SK-N-SH (cell line): ENCODE data around the gene TMEM131. TPM values are rescaled to one million over a fixed set of nuclear protein-coding genes. Genes with fewer than 3 reads are reported as not detected.

ENCODE experiments used
- CTCF ChIA-PET: fragments of 300-600, 350-600 bp; formaldehyde crosslinking; extraction: SDS; loops from one replicate; lab custom pipeline; 2021; lab: Yijun Ruan, JAX
- POLR2A ChIA-PET: fragments of 350-600 bp; sonication (Branson Sonifier 250); formaldehyde crosslinking; extraction: SDS; loops from one replicate; lab custom pipeline; 2020; ENCODE audit warnings: antibody characterized with exemption, inconsistent platforms; lab: Yijun Ruan, JAX
- DNase-seq: peaks from one replicate; pipeline ENCODE4 v3.0.0; 2012
- H2AFZ ChIP-seq: fragments of 200-600 bp; sonication (generic); 2 replicates; pipeline ENCODE4 v1.8.1; 2016; ENCODE audit warnings: antibody characterized with exemption, mild to moderate bottlenecking, low read depth
- H3F3A ChIP-seq: fragments of 200-600 bp; sonication (generic); replicated peaks from 2 replicates; pipeline ENCODE3; 2016; ENCODE audit warnings: antibody characterized with exemption, mild to moderate bottlenecking; ENCODE audit not compliant: insufficient read depth
- H3K27ac ChIP-seq, 2 experiments: fragments of 200-500 bp in 1 of 2; fragments of 200-600 bp in 1 of 2; sonication (Bioruptor generic) in 1 of 2; sonication (generic), shearing (Covaris generic) in 1 of 2; 2 replicates each; pipeline versions ENCODE4 v1.5.1 to v1.6.1; 2014 to 2016; ENCODE audit warnings: low read depth in 2 of 2, inconsistent platforms in 1 of 2, low read length in 1 of 2, mild to moderate bottlenecking in 1 of 2, mixed read lengths in 1 of 2
- H3K27me3 ChIP-seq: fragments of 200-600 bp; sonication (generic), shearing (Covaris generic); 2 replicates; pipeline ENCODE4 v1.6.1; 2016; ENCODE audit warnings: mixed run types; ENCODE audit not compliant: insufficient read depth
- H3K36me3 ChIP-seq, 2 experiments: fragments of 200-500 bp in 1 of 2; fragments of 200-600 bp in 1 of 2; sonication (Bioruptor generic) in 1 of 2; sonication (generic) in 1 of 2; replicated peaks in 1 of 2; 2 replicates each; pipeline versions ENCODE3 to v1.5.1; 2014 to 2016; ENCODE audit warnings: low read length in 1 of 2, mild to moderate bottlenecking in 1 of 2; ENCODE audit not compliant: insufficient read depth in 2 of 2, control insufficient read depth in 1 of 2
- H3K4me1 ChIP-seq, 2 experiments: fragments of 200-500 bp in 1 of 2; fragments of 200-600 bp in 1 of 2; sonication (Bioruptor generic) in 1 of 2; sonication (generic), shearing (Covaris generic) in 1 of 2; 2 replicates each; pipeline versions ENCODE4 v1.5.1 to v1.6.1; 2014 to 2016; ENCODE audit warnings: low read depth in 1 of 2, low read length in 1 of 2, mixed run types in 1 of 2; ENCODE audit not compliant: insufficient read depth in 2 of 2, control insufficient read depth in 1 of 2
- H3K4me2 ChIP-seq: fragments of 200-600 bp; sonication (generic), shearing (Covaris generic); 2 replicates; pipeline ENCODE4 v1.6.1; 2017; ENCODE audit warnings: mixed run types
- H3K4me3 ChIP-seq, 2 experiments: fragments of 200-500 bp in 1 of 2; fragments of 200-600 bp in 1 of 2; sonication (Bioruptor generic) in 1 of 2; sonication (generic), shearing (Covaris generic) in 1 of 2; 2 replicates each; pipeline versions ENCODE4 v1.5.1 to v1.8.1; 2014 to 2016; ENCODE audit warnings: low read depth in 2 of 2, inconsistent platforms in 1 of 2, low read length in 1 of 2, mild to moderate bottlenecking in 1 of 2, mixed read lengths in 1 of 2, moderate library complexity in 1 of 2
- H3K79me2 ChIP-seq: fragments of 200-600 bp; sonication (generic); 2 replicates; pipeline ENCODE4 v1.8.1; 2017; ENCODE audit warnings: mild to moderate bottlenecking; ENCODE audit not compliant: insufficient read depth
- H3K9ac ChIP-seq: fragments of 200-600 bp; sonication (generic); 2 replicates; pipeline ENCODE4 v1.6.1; 2017; ENCODE audit warnings: mixed run types
- H3K9me2 ChIP-seq: fragments of 200-600 bp; sonication (generic); 2 replicates; pipeline ENCODE4 v1.6.1; 2017; ENCODE audit warnings: mixed run types
- H3K9me3 ChIP-seq: fragments of 200-600 bp; sonication (generic); 2 replicates; pipeline ENCODE4 v1.6.1; 2017; ENCODE audit warnings: mixed run types, mild to moderate bottlenecking, moderate library complexity
- H4K20me1 ChIP-seq: fragments of 200-600 bp; sonication (generic); 2 replicates; pipeline ENCODE4 v1.6.1; 2017; ENCODE audit warnings: mild to moderate bottlenecking, mixed run types; ENCODE audit not compliant: insufficient read depth
- CHD2 ChIP-seq: fragments of 150-350 bp; IDR thresholded peaks from 2 replicates; pipeline ENCODE4 v1.6.1; 2018; ENCODE audit warnings: low read length; ENCODE audit not compliant: partially characterized antibody
- CTCF ChIP-seq: fragments of 200-600 bp; sonication (generic); IDR thresholded peaks from 2 replicates; pipeline ENCODE4 v1.6.1; 2017; ENCODE audit warnings: antibody characterized with exemption, mild to moderate bottlenecking, moderate library complexity
- ELF1 ChIP-seq: IDR thresholded peaks from 2 replicates; pipeline ENCODE4 v1.4.0; 2012
- EP300 ChIP-seq, 2 experiments: IDR thresholded peaks; 2 replicates each; pipeline versions ENCODE4 v1.4.0 to v1.6.1; 2012; ENCODE audit warnings: borderline replicate concordance in 1 of 2, low read depth in 1 of 2, low read length in 1 of 2
- FOXM1 ChIP-seq: IDR thresholded peaks from 2 replicates; pipeline ENCODE4 v1.4.0; 2012; ENCODE audit warnings: low read depth, mild to moderate bottlenecking
- GABPA ChIP-seq: IDR thresholded peaks from 2 replicates; pipeline ENCODE4 v1.4.0; 2012; ENCODE audit warnings: low read depth, mild to moderate bottlenecking
- GATA2 ChIP-seq: sonication (generic); formaldehyde crosslinking; IDR thresholded peaks from 2 replicates; pipeline ENCODE4 v1.5.0; 2020; ENCODE audit warnings: mild to moderate bottlenecking, missing genetic modification reagents
- IRF3 ChIP-seq: fragments of 150-350 bp; IDR thresholded peaks from 2 replicates; pipeline ENCODE4 v1.6.1; 2016; ENCODE audit warnings: mild to moderate bottlenecking, low read depth, low read length
- JUND ChIP-seq: IDR thresholded peaks from 2 replicates; pipeline ENCODE4 v1.4.0; 2012
- MAX ChIP-seq: IDR thresholded peaks from 2 replicates; pipeline ENCODE4 v1.4.0; 2012; ENCODE audit warnings: low read depth
- NFIC ChIP-seq: IDR thresholded peaks from 2 replicates; pipeline ENCODE4 v1.4.0; 2012; ENCODE audit warnings: borderline replicate concordance
- NRF1 ChIP-seq: IDR thresholded peaks from 2 replicates; pipeline ENCODE4 v1.6.1; 2012; ENCODE audit warnings: low read depth, mild to moderate bottlenecking, low read length
- RAD21 ChIP-seq: IDR thresholded peaks from 2 replicates; pipeline ENCODE4 v1.6.1; 2012; ENCODE audit warnings: mild to moderate bottlenecking, low read length
- RCOR1 ChIP-seq: fragments of 150-350 bp; IDR thresholded peaks from 2 replicates; pipeline ENCODE4 v1.6.1; 2017; ENCODE audit warnings: antibody characterized with exemption, low read length
- RFX5 ChIP-seq: IDR thresholded peaks from 2 replicates; pipeline ENCODE4 v1.6.1; 2012; ENCODE audit warnings: mild to moderate bottlenecking, improper control_type of control experiment, low read length
- SMC3 ChIP-seq: IDR thresholded peaks from 2 replicates; pipeline ENCODE4 v1.6.1; 2012; ENCODE audit warnings: low read depth, low read length, improper control_type of control experiment
- TAF1 ChIP-seq: IDR thresholded peaks from 2 replicates; pipeline ENCODE4 v1.6.1; 2012; ENCODE audit warnings: low read depth, mild to moderate bottlenecking, low read length, moderate library complexity, borderline replicate concordance
- TCF12 ChIP-seq: IDR thresholded peaks from 2 replicates; pipeline ENCODE4 v1.4.0; 2012
- TEAD4 ChIP-seq: IDR thresholded peaks from 2 replicates; pipeline ENCODE4 v1.4.0; 2012; ENCODE audit warnings: mild to moderate bottlenecking, borderline replicate concordance; ENCODE audit not compliant: insufficient read depth
- USF1 ChIP-seq: IDR thresholded peaks from 2 replicates; pipeline ENCODE4 v1.4.0; 2012; ENCODE audit warnings: low read depth, borderline replicate concordance
- YY1 ChIP-seq: IDR thresholded peaks from 2 replicates; pipeline ENCODE4 v1.4.0; 2012; ENCODE audit warnings: low read depth, mild to moderate bottlenecking
- ZBTB33 ChIP-seq: IDR thresholded peaks from 2 replicates; pipeline ENCODE4 v1.4.0; 2012; ENCODE audit warnings: low read depth, borderline replicate concordance
- WGBS: methylation state at CpG from one replicate; pipeline ENCODE4 v1.1.6; 2017; ENCODE audit warnings: low lambda C conversion rate; 5-methylcytosine and 5-hydroxymethylcytosine counted together
- polyA plus RNA-seq, 3 experiments: library from polyadenylated mRNA; depleted of rRNA; stranded (reverse); fragments of >200 nt; gene quantifications; 2 replicates each; pipeline ENCODE4 v1.2.3, GENCODE V29; 2012

The TMEM131 gene
- polyA plus RNA-seq, 1 of the 3 experiments (the other 2 are of a cell fraction), result 9.1 TPM

GRCh38 chr2:97751752-97752151, 244.0 kb downstream of the TMEM131 start (continued):
- no peak for TF ChIP-seq CTCF
- no peak for TF ChIP-seq FOXM1
- TF ChIP-seq MAX, result no peak
- no peak for TF ChIP-seq YY1
- no peak for TF ChIP-seq TEAD4
- TF ChIP-seq ZBTB33, result no peak
- TF ChIP-seq, all 33 proteins: peak for 0

- WGBS, result no CpG with 5 or more reads among the region's 4 CpGs
Observed at GRCh38 chr2:97750017-97750416, 245.7 kb downstream of the TMEM131 start.

More at GRCh38 chr2:97750017-97750416, 245.7 kb downstream of the TMEM131 start:
- no peak for DNase-seq
- no peaks in the 10 kb centered on the region for H3K9me3 ChIP-seq
- CTCF ChIA-PET, result interaction anchor here (1.1 to 6.0 kb wide), 2 partner anchors 9 to 50 kb away, joined by 6 to 37 read pairs; no protein-coding TSS in a partner anchor
- H3K27ac ChIP-seq, result no peak overlapping the region
- H3K36me3 ChIP-seq, result peaks cover under 1 to 15% of the 10 kb centered on the region in 2 experiments
- H3K4me3 ChIP-seq, result no peak overlapping the region
- no peaks in the 10 kb centered on the region for H3K79me2 ChIP-seq
- POLR2A ChIA-PET, result no interaction called here
- H2AFZ ChIP-seq, result no peak overlapping the region
- H4K20me1 ChIP-seq, result no peaks in the 10 kb centered on the region
- no peaks in the 10 kb centered on the region for H3F3A ChIP-seq
- H3K9ac ChIP-seq, result no peak overlapping the region
- H3K4me2 ChIP-seq, result no peak overlapping the region
- TF ChIP-seq RCOR1 (no peak), ELF1 (no peak), NRF1 (no peak), CTCF (no peak), SMC3 (no peak), RFX5 (no peak), CHD2 (no peak), GABPA (no peak), USF1 (no peak), ZBTB33 (no peak), EP300 (IDR thresholded peaks at IDR 0.05; ENCODE audit: borderline replicate concordance in 1 of 2, low read depth in 1 of 2, low read length in 1 of 2) (no peak), GATA2 (CRISPR knock-in tag) (no peak), RAD21 (no peak), JUND (no peak), IRF3 (no peak), NFIC (no peak), YY1 (no peak), TAF1 (no peak), TCF12 (no peak)
- H3K9me2 ChIP-seq, result no peaks in the 10 kb centered on the region
- H3K27me3 ChIP-seq, result no peaks in the 10 kb centered on the region
- peaks cover 0 to 4% of the 10 kb centered on the region in 2 experiments; a peak in 1 of 4 replicates for H3K4me1 ChIP-seq
